IPS-11a (cell line): ENCODE measurements around the gene FBXL17.

Experiments used
- H3K4me3 ChIP-seq: one replicate; pipeline ENCODE4 v1.5.1; 2013; ENCODE audit warnings: low read depth, low read length, control low read depth

FBXL17 gene

GRCh38 chr5:107826311-107827000 lies 555.4 kb downstream of the FBXL17 start:
- H3K4me3 ChIP-seq: no peak overlapping the region

- H3K4me3 ChIP-seq: no peak overlapping the region
Observed at GRCh38 chr5:107824821-107825220, 557.1 kb downstream of the FBXL17 start.

- H3K4me3 ChIP-seq: no peak overlapping the region
Observed at GRCh38 chr5:107821288-107821687, 560.6 kb downstream of the FBXL17 start.

GRCh38 chr5:107820429-107820828 lies 561.5 kb downstream of the FBXL17 start:
- H3K4me3 ChIP-seq: no peak overlapping the region

- H3K4me3 ChIP-seq: no peak overlapping the region
Observed at GRCh38 chr5:107817951-107818350, 563.9 kb downstream of the FBXL17 start.

- H3K4me3 ChIP-seq: no peak overlapping the region
Observed at GRCh38 chr5:107817436-107817835, 564.5 kb downstream of the FBXL17 start.

- no peak overlapping the region for H3K4me3 ChIP-seq
Observed at GRCh38 chr5:107815109-107815508, 566.8 kb downstream of the FBXL17 start.

GRCh38 chr5:107814183-107814827 lies 567.6 kb downstream of the FBXL17 start:
- no peak overlapping the region for H3K4me3 ChIP-seq

GRCh38 chr5:107813559-107813958 lies 568.3 kb downstream of the FBXL17 start:
- H3K4me3 ChIP-seq: no peak overlapping the region

- H3K4me3 ChIP-seq: no peak overlapping the region
Observed at GRCh38 chr5:107812570-107813141, 569.2 kb downstream of the FBXL17 start.

- H3K4me3 ChIP-seq: no peak overlapping the region
Observed at GRCh38 chr5:107809201-107810034, 572.5 kb downstream of the FBXL17 start.
